Hepatocyte (in vitro differentiated cells): ENCODE results near the gene IFNA17. TPM values are rescaled to one million over a fixed set of nuclear protein-coding genes. Genes with fewer than 3 reads are reported as not detected.

Source experiments
- DNase-seq: peaks from one replicate; pipeline ENCODE4 v3.0.0-alpha.2; 2016; ENCODE audit warnings: low spot score
- H2AFZ ChIP-seq: fragments of 200-600 bp; sonication (generic); 2 replicates; pipeline ENCODE4 v1.6.0; 2016; ENCODE audit warnings: antibody characterized with exemption, mild to moderate bottlenecking
- H3K27ac ChIP-seq: fragments of 200-600 bp; sonication (generic); 2 replicates; pipeline ENCODE4 v1.5.1; 2016; ENCODE audit warnings: mild to moderate bottlenecking
- H3K27me3 ChIP-seq: fragments of 200-600 bp; sonication (generic); 2 replicates; pipeline ENCODE4 v1.6.1; 2016
- H3K36me3 ChIP-seq: fragments of 200-600 bp; sonication (generic); replicated peaks from 2 replicates; pipeline ENCODE4 v1.5.1; 2016; ENCODE audit warnings: low read depth; ENCODE audit not compliant: insufficient read depth
- H3K4me1 ChIP-seq: fragments of 200-600 bp; sonication (generic); 2 replicates; pipeline ENCODE4 v1.5.1; 2016; ENCODE audit warnings: mild to moderate bottlenecking, moderate library complexity; ENCODE audit not compliant: insufficient read depth
- H3K4me2 ChIP-seq: fragments of 200-600 bp; sonication (generic); 2 replicates; pipeline ENCODE4 v1.6.0; 2016
- H3K4me3 ChIP-seq: fragments of 200-600 bp; sonication (generic); 2 replicates; pipeline ENCODE4 v1.5.1; 2016; ENCODE audit warnings: mild to moderate bottlenecking
- H3K79me2 ChIP-seq: fragments of 200-600 bp; sonication (generic); 2 replicates; pipeline ENCODE4 v1.6.0; 2017; ENCODE audit warnings: mild to moderate bottlenecking
- H3K9me2 ChIP-seq: fragments of 200-600 bp; sonication (generic); replicated peaks from 2 replicates; pipeline ENCODE4 v1.6.0; 2017; ENCODE audit warnings: mild to moderate bottlenecking; ENCODE audit not compliant: insufficient read depth
- H3K9me3 ChIP-seq: fragments of 200-600 bp; sonication (generic); 2 replicates; pipeline ENCODE4 v1.5.1; 2016; ENCODE audit warnings: low read depth, mild to moderate bottlenecking
- H4K20me1 ChIP-seq: fragments of 200-600 bp; sonication (generic); 2 replicates; pipeline ENCODE4 v1.6.0; 2016; ENCODE audit warnings: mild to moderate bottlenecking; ENCODE audit not compliant: insufficient read depth, poor library complexity, severe bottlenecking
- EZH2 ChIP-seq: fragments of 200-600 bp; sonication (generic); IDR thresholded peaks from 2 replicates; pipeline ENCODE4 v1.6.1; 2016; ENCODE audit warnings: antibody characterized with exemption, mild to moderate bottlenecking, borderline replicate concordance
- EZH2phosphoT487 ChIP-seq: fragments of 200-600 bp; sonication (generic); IDR thresholded peaks from one replicate; pipeline ENCODE4 v1.6.1; 2018; ENCODE audit warnings: antibody characterized with exemption, mild to moderate bottlenecking, low read depth, moderate library complexity; ENCODE audit not compliant: unreplicated experiment, severe bottlenecking
- WGBS: methylation state at CpG from one replicate; pipeline ENCODE4 v1.1.6; 2016; ENCODE audit warnings: low lambda C conversion rate; ENCODE audit errors: missing lambda C conversion rate; 5-methylcytosine and 5-hydroxymethylcytosine counted together
- polyA plus RNA-seq: library from polyadenylated mRNA; unstranded; fragments of >200 nt; fragmentation: Nextera tagmentation; extraction: Ambion mirVana; gene quantifications from 2 replicates; pipeline ENCODE4 v1.2.1, GENCODE V29; 2016
- total RNA-seq: library from RNA; depleted of rRNA; stranded (reverse); fragments of >200 nt; gene quantifications from 2 replicates; pipeline ENCODE4 v1.2.3, GENCODE V29; 2014
- TF ChIP-seq, protein P1 (sequence below): fragments of 200-600 bp; sonication (generic); IDR thresholded peaks from 2 replicates; pipeline ENCODE4 v1.5.1; 2016; ENCODE audit warnings: antibody characterized with exemption, mild to moderate bottlenecking; ENCODE audit not compliant: poor library complexity

IFNA17 gene
- total and polyA plus RNA-seq, 2 experiments from 2014 or later = not detected

DNA sequence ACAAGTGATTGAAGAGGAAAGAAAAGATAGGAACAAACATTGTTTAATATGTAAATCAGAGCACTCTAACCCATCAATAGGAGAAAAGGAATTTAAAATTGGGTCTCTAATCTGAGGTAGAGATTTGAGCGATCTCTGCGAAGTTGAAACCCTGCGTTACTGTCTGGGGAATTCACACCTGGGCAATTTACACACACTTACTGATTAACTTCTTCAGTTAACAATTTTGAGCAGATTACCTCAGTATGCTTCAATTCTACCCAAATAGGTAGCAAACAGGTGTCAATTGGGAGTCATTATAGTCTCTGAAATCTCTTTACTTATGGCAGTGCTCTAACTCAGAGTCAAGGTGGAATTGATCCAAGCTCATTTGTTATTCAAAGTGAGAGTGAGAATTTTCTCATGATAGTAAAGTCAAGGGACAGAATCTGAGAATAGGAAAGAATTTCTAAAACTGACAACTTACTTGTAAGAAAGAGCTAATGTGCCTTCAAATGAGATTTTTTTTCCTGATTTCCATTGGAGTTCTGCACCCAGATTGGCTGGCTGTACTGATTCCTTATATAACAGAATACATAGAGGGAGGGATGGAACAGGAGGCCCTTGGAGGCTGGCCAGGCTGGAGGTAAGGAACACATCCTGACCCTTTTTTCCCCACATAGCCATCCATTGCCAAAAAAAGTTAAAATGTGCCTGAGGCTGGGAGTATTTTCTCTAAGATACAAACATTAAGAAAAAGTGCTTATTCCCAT, 38.9 kb upstream of the IFNA17 start:
- H2AFZ ChIP-seq = no peak overlapping the region
- H3K4me2 ChIP-seq = no peak overlapping the region
- no peaks in the 10 kb centered on the region for H3K36me3 ChIP-seq
- H3K79me2 ChIP-seq = no peaks in the 10 kb centered on the region
- H3K9me2 ChIP-seq = no peaks in the 10 kb centered on the region
- no peaks in the 10 kb centered on the region for H3K4me1 ChIP-seq
- no peak overlapping the region for H3K27ac ChIP-seq
- no peak overlapping the region for H3K4me3 ChIP-seq
- no peaks in the 10 kb centered on the region for H3K9me3 ChIP-seq
- no peaks in the 10 kb centered on the region for H4K20me1 ChIP-seq
- WGBS = 18% methylated on average over 3 of the region's 3 CpGs
- TF ChIP-seq EZH2 = no peak
- TF ChIP-seq, protein P1, sequence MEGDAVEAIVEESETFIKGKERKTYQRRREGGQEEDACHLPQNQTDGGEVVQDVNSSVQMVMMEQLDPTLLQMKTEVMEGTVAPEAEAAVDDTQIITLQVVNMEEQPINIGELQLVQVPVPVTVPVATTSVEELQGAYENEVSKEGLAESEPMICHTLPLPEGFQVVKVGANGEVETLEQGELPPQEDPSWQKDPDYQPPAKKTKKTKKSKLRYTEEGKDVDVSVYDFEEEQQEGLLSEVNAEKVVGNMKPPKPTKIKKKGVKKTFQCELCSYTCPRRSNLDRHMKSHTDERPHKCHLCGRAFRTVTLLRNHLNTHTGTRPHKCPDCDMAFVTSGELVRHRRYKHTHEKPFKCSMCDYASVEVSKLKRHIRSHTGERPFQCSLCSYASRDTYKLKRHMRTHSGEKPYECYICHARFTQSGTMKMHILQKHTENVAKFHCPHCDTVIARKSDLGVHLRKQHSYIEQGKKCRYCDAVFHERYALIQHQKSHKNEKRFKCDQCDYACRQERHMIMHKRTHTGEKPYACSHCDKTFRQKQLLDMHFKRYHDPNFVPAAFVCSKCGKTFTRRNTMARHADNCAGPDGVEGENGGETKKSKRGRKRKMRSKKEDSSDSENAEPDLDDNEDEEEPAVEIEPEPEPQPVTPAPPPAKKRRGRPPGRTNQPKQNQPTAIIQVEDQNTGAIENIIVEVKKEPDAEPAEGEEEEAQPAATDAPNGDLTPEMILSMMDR = no peak
- TF ChIP-seq EZH2phosphoT487 = no peak
- DNase-seq = no peak
- peaks cover 33% of the 10 kb centered on the region for H3K27me3 ChIP-seq

DNA sequence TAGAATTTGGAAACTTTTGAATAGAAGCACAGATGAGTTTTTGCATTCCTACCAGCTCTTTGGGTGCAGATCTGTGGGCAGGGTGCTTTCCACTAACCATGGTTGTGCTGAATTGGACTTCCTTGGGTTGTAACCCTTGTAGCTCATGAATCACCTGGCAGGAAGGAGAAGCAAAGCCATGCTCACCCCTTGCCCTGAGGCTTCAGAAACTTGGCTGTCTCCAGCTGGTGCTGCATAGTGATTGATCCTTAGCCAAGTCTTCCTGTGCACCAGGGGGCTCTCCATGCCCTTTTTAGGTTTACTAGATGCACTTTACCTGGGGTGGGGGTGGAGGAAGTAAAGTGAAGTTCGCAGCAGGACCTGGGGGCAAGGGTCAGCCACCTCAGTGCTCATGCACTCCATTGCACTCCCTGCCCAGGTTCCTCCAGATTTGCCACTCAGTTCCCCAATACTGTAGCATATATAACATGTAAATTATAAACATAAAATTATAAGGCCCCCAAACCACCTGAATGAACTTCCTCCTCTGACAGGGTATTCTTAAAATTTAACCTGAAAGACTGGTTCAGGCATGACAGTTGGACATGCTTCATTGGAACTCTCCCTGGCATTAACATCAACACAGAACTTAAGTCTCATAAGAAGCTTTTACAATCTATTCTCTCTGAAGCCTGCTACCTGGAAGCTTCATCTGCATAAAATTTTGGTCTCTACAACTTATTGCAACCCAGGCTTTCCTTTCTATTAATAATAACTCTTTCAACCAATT, 37.6 kb upstream of the IFNA17 start:
- peaks cover 33% of the 10 kb centered on the region for H3K27me3 ChIP-seq
- H3K9me2 ChIP-seq = no peaks in the 10 kb centered on the region
- H3K4me3 ChIP-seq = no peak overlapping the region
- TF ChIP-seq, protein P1 = no peak
- no peak for TF ChIP-seq EZH2phosphoT487
- no peak for TF ChIP-seq EZH2
- no peaks in the 10 kb centered on the region for H3K79me2 ChIP-seq
- no peak overlapping the region for H3K4me2 ChIP-seq
- H3K4me1 ChIP-seq = no peaks in the 10 kb centered on the region
- H2AFZ ChIP-seq = no peak overlapping the region
- H4K20me1 ChIP-seq = no peaks in the 10 kb centered on the region
- H3K27ac ChIP-seq = no peak overlapping the region
- H3K9me3 ChIP-seq = no peaks in the 10 kb centered on the region
- H3K36me3 ChIP-seq = no peaks in the 10 kb centered on the region
- 29% methylated on average over 1 of the region's 1 CpG for WGBS
- no peak for DNase-seq

DNA sequence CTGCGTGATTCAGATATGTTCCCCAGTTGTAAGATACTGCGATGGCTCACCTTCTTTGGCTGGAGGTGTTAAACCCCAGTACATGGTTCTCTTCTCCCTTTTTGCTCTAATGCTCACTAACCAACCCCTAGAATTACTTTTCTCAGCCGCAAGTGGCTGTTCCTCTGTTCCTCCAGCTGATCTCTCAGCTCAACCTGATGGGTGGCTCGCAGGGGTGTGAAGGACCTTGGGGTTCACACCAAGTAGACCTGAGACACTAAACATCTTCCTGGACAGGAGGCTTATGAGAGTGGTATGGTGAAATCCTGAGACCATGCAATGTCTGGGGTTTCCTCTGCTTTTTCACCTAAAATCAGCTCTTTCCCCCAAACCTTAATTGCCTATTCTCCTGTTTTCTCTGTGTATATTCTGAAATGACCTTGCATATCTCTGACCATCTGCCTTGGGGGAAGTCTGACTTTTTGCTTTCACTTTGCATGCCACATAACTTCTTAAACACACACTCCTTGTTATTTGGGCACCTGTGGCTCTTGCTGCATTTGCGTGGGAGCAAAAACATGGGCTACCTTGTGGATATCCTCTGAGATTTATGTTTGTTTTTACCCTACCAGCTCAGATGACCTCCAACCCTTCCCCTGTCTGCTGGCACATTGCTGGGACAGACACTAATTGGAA, 27.7 kb upstream of the IFNA17 start:
- no peak overlapping the region for H2AFZ ChIP-seq
- no peaks in the 10 kb centered on the region for H3K9me2 ChIP-seq
- H3K79me2 ChIP-seq = no peaks in the 10 kb centered on the region
- no peak for DNase-seq
- 78% methylated on average over 5 of the region's 5 CpGs for WGBS
- no peak overlapping the region for H3K4me2 ChIP-seq
- H4K20me1 ChIP-seq = no peaks in the 10 kb centered on the region
- H3K4me3 ChIP-seq = no peak overlapping the region
- no peak for TF ChIP-seq EZH2
- TF ChIP-seq, protein P1 = no peak
- TF ChIP-seq EZH2phosphoT487 = no peak
- peaks cover 19% of the 10 kb centered on the region for H3K27me3 ChIP-seq
- no peak overlapping the region for H3K27ac ChIP-seq
- no peaks in the 10 kb centered on the region for H3K9me3 ChIP-seq
- H3K36me3 ChIP-seq = no peaks in the 10 kb centered on the region
- H3K4me1 ChIP-seq = no peaks in the 10 kb centered on the region
